NB4 (cell line): ENCODE results near the gene ANO5.

Experiments
- DNase-seq: peaks from one replicate; pipeline ENCODE4 v3.0.0; 2010; ENCODE audit warnings: low read depth
- H3K4me3 ChIP-seq: one replicate; pipeline ENCODE4 v1.5.1; 2011; ENCODE audit warnings: mild to moderate bottlenecking, low read depth, low read length, moderate library complexity
- MAX ChIP-seq: IDR thresholded peaks from 2 replicates; pipeline ENCODE4 v1.6.1; 2011; ENCODE audit warnings: low read depth, low read length
- MYC ChIP-seq: IDR thresholded peaks from 2 replicates; pipeline ENCODE4 v1.6.1; 2011; ENCODE audit warnings: low read depth, low read length

Gene ANO5

GRCh38 chr11:22331771-22332170 lies 138.9 kb downstream of the ANO5 start:
- no peak for DNase-seq
- H3K4me3 ChIP-seq, result no peak overlapping the region
- TF ChIP-seq MYC (no peak), MAX (no peak)
